Loucy (cell line): ENCODE results near the gene DOCK6.

Source experiments
- CTCF ChIP-seq: fragments of 200-600 bp; sonication (generic); conservative IDR thresholded peaks from 2 replicates; pipeline ENCODE4 v1.5.1; 2014; ENCODE audit warnings: mild to moderate bottlenecking, antibody characterized with exemption, low read length
- EZH2phosphoT487 ChIP-seq: fragments of 200-600 bp; IDR thresholded peaks from 2 replicates; pipeline ENCODE4 v1.6.1; 2018; ENCODE audit warnings: antibody characterized with exemption, mild to moderate bottlenecking, moderate library complexity, borderline replicate concordance

GRCh38 chr19:11261431-11261970 lies 823 bp downstream of the DOCK6 start:
- TF ChIP-seq CTCF: no peak
- TF ChIP-seq EZH2phosphoT487: no peak
